ENCODE data around the gene TMEM191C.
"Not testable (repeated sequence)": the region's sequence is repeated elsewhere in the genome, so short reads cannot be mapped to it uniquely, and the experiment has no call there.

The TMEM191C gene

DNA sequence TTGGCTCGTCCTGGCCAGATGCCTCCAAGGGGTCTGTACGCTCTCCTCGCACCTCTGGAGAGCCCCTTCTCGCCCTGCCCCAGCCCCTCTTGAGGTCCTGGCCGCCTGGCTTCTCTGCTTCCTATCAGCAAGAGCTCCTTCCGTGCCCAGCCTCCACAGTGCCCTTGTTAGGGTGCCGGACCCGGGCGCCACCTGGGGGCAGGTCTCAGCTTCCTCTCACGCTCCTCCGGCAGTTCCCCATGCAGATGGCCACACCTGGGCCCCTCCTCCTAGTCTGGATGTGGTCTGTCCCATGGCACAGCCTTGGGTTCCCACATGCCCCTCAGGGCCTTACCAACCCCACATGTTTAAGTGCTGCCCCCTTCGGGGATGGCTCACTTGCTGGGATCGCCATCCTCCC, 6.5 kb downstream of the TMEM191C start:
- not testable (repeated sequence) for DNase-seq

DNA sequence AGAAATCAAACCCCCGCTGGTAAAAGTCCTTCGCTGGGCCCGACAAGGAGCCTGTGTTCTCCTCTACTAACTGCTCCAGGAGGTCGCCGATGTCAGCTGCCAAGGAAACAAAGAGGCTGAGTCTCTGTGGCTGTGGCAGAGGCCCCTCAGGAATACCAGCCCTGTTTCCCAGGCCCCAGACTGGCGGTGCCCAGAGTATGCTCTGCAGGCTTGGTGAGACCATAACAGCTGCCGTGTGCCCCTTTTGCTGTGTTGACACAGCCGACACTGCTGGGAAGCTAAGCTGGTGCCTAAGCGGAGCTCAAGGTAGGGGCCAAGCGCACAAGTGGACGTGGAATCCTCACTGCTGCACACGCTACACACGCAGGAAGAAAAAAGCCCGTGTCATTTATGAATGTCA, 16.9 kb downstream of the TMEM191C start:
- not testable (repeated sequence) for DNase-seq

DNA sequence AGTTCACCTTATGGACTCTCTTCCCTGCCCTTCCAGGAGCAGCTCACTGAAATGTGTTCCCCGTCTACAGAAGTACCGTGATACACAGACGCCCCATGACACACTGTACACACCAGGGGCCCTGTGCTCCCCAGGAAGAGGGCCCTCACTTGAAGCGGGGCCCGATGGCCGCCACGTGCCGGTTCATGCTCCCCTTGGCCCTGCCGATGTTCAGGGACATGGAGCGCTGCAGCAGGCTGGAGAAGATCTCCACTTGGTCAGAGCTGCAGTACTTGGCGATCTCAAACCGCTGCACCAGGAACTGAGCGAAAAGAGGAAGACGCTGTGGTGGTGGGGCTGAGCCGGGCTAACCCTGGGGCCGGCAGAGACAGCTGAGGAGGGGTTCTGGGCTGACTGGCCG, 20.5 kb downstream of the TMEM191C start:
- not testable (repeated sequence) for DNase-seq

DNA sequence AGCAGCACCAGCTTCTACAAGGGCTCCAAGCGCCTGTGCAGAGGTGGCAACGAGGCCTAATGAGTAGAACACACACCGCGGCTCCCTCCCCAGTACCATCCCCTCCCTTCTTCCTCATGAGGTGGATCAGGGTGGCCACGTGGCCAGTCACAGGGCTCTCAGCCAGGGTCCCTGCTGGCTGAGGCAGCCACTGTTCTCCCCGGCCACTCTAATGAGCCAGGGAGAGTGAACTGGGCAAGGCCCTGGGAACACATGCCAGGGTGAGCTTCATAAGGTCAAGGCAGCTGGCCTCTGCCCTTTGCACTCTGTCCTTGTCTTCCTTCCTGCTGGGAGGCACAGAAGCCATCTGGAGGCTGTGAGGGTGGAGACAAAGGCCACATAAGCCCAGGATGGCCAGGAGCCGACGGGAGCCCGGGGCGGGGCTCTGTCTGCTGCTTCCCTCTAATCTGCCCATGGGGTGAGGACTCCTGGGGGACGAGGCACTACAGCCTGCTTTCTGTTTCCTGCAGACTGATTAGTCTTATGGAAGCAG, 22.0 kb downstream of the TMEM191C start:
- not testable (repeated sequence) for DNase-seq

DNA sequence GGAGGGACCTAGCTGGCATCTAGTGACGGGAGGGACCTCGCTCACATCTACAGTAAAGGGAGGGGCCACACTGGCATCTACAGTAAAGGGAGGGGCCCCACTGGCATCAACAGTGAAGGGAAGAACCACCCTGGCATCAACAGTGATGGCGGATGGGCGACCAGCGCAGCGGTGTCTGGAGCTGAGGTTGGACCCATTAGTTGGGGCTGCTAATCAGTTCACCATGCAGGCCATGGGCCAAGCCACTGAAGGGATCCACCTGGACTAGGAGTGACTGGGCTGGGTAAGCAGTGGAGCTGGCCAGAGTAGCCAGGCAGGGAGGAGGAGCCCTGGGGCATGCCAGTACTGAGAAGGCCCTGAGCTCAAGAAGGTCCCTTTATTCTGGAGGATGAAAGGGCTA, 23.4 kb downstream of the TMEM191C start:
- not testable (repeated sequence) for DNase-seq

DNA sequence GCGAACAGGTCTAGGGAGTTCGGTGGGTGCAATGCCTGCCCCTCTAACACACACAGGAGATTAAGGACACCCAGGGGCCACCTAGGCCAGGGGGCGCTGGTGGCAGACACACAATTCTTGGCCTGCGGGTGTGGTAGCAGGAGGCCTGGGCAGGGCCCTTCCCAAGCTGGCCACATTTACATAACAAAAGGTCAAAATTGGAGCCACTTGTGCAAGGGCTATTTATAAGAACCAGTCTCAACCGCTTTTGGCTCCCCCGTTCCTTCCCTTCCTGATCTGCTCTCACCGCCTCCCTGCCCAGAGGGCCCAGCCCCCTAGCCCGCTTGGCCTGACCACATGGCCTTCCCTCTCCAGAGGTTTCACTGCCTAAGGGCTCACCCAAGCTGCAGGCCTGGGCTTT, 25.1 kb downstream of the TMEM191C start:
- not testable (repeated sequence) for DNase-seq

DNA sequence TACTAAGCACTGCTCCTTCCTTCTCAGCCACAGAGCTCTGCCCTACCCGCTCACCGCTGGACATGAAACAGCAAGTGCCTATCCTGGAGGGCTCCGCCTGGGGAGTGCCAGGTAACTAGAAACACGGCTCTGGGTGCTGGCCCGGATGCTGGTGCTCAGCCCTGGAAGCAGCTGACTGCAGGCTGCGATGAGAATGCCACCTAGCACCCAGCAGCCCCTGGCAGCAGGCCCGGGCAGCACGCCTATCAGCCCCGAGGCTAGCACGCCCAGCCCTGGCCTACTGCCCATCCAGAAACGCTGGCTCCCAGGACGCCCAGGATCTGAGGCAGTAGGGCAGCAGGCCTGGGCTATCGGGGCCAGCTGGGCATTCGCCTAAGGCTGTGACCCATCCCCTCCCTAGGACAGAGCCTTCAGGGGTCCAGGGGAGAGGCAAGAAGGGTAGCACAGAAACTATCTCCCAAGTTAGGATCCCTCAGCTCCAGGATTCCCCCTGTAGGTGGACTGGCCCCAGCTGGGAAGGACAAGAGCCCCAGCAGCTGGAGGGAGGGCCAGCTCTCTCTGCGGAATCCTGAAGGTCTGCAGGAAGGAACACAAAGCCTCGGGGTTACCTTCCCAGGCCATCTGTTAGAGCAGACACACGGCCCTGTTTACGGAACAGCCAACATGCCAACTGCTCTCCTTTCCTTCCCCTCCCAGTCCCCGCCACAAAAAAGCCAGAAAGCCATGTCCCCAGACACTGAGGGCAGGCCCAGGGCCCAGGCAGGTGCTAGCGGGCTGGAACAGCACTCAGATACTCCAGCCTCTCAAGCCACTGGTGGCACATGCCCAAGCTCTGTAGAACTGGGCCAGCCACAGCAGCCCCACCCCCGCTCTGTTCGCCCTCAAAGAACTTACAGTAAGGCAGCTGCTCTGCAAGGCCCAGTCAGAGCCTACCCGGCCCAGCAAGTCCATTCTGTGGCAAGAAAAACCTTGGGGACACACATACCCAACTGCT, 26.9 kb downstream of the TMEM191C start:
- DNase-seq: not testable (repeated sequence)

DNA sequence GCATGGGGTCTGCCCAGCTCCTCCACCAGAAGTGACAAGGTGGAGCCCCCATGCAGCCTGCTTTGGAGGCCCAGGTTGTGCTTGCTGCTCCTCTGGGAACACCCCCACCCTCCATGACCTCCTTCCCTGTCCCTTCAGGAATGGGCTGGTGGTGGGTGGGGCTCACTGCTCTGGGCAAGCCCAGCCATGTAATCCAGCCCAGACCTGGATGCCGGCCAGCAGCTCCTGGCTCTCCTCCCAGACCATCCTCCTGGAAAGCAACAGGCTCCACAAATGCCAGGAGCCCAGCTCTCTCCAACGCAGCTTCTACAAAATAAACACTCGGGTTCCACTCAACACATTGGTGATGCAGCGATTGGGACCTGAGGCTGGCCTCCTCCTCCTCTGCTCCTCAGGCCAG, 30.8 kb downstream of the TMEM191C start:
- DNase-seq: not testable (repeated sequence)

DNA sequence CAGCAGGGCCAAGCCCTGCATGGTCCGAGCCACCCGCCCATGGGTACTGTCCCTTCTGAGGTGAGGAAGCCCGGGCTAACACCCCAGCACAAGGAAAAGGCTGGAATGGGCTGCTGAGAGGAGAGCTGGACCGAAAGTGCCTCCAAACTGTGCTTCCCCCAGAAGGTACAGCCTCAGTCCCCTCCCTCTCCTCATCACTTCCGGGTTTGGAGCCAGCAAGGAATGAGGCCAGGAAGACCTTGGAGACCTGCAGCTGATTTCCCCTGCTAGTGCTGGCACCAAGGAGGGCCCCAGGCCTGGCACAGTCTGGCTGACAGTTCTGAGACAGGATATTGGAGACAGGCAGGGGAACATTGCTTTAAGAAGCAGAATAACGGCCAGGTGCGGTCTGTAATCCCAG, 31.3 kb downstream of the TMEM191C start:
- not testable (repeated sequence) for DNase-seq

DNA sequence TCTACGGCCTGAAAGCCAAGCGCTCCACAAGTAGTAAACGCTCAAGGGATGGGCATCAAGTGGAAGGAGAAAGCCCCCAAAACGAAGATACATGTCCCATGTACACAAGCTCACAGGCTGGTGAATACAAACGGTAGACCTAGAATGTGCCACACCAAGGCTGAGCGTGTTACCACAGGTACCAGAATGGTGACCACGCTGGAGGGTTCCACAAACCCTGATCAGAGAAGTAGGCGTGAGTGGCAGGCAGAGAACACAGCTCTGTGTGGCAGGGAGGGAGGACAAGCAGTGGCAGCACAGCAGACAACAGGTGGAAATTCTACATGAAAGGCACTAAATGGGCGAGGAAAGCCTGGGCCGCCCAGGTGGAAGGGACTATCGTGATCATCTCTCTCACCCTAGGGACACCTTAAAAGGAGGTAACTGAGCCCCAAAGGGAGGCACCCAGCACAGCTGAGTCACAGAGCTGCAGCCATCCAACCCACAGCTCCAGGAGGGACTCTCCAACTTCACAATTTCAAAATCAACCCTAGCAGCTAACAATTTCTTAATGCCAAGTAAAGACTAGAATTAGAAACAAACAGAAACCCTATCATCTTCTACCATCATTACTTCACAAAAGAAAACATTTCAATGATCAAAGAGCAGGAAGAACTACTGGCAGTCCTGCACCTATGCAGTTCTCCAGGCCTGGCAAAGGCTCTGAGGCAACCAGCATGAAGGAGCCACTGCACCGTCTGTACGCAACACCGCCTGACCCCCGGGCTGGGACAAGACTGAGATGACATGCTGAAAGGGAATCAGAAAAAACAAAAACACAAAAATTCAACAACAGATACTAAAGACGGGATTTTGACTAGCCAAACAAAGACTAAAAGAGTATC, 32.7 kb downstream of the TMEM191C start:
- DNase-seq: not testable (repeated sequence)

DNA sequence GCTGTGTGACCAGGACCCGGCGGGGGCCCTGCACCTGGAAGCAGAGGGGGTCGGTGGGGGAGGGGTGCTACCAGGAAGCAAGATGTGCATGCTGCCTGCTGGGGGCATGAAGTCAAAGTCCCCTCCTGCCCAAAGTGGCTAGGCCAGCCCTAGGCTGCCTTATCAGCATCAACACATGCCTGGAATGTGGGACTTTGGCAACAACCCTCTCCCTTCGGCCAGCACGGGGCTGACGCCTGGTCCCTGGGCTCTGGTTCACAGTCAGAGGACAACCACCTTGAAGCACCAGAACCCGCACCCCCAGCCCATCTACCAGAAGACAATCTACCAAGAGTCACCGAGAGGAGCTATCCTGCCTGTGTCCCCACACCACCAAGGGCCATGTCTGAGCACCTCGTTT, 43.2 kb downstream of the TMEM191C start:
- DNase-seq: not testable (repeated sequence)

DNA sequence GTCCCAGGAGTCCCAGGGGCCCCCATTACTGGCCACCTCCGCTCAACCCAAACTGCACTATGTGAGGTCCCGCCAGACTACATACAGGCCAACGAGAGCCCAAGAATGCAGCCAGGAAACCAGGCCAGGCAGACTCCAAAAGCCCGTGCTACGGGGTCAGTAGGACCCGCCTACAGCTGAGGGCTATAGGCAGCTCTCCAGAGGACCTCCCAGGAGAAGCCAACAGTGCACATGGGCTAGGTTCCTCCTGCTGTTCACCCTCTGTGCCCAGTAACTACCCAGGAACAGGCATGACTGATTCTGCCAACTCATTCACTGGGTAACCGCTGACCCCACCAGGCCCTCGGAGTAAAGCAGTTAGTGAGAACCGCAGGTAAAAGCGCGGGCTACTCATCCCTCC, 44.8 kb downstream of the TMEM191C start:
- not testable (repeated sequence) for DNase-seq

DNA sequence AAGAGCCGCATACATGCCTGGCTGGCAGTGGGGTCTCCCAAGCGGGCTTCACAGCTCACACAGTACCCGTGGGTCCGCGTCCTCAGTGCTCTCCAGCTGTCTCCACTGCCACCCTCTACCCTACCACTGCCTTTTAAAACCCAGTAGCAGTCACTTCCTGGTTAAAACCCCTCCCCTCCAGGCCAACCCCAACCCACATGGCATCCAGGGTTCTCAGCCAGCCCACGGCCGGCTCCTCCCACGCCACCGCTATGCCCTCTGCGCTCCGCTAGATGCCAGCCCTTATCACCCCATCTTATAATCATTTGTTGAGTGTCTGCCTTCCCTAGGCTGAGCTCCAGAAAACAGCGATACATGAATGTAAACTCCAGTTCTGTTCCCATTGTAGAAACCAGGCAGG, 46.9 kb downstream of the TMEM191C start:
- DNase-seq: not testable (repeated sequence)

DNA sequence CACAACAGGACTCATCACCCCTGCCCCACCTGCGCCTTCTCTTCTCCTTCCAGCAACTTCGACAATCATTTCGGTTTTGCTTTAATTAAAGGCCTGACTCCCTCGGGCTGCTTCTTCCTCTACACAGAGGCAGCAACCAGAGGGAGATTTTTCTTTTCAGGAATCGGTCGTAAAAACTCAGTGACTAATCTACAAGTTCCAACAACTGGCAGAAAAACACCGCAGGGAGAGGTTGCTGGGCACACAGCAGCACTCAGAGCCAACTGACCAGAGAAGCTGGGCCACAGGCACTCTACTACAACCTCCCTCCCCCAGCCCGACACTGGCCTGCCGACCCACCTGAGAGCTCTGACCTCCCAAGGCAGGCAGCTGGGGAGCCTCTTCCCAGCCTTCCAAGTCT, 48.0 kb downstream of the TMEM191C start:
- not testable (repeated sequence) for DNase-seq

DNA sequence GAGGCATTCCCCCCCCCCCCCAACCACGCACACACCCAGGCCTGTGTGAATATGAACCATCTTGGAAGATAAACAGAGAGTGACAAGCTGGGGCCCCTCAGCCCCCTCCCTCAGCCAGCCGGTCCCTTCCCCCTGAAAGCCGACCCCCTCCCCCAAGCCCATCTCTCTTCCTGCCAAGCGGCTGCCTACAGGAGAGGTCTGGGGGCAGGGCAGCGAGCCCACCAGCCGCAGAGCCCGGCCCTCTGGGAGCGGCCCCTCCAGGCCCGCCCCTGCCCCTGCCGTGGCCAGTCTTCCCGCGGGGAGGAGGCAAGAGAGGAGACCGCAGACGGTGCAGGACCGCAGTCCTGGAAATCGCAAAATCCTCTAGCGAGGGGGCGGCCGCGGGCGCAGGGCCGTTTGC, 49.3 kb downstream of the TMEM191C start:
- DNase-seq: not testable (repeated sequence)

DNA sequence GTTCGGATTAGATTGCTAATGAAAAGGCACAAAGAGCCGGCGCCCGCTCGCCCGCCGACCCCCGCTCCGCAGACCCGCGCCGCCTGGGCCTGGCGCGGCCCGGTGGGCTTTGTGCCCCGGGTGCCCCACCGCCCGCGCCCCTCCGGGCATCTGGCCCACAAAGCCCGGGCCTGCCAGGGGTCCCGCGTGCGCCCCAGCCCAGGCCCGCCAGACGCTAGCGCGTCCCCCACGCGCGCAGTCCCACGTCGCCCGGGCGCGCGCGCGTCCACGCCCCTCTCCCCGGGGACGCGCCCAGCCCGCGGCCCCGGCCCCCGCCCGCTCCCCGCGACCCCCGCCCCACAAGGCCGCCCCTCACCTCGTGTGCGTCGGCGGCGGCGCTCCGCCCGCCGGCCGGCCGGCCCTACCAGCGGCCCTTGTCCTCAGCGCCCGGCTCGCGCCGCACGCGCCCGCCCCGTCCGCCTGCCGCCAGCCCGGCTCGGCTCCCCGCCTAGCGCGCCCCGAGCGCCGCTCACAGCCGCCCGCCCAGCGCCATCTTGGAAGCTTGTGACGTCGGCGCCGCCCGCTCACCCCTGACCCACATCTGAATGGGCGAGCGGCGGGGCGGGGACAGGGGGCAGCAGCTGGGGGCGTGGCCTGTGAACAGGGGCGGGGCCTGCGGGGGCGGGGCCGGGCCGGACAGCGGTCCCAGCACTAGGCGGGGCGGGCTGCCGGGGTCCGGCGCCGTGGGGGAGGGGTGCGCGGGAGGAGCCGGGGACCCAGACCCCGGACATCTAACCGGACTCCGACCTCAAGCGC, 50.0 kb downstream of the TMEM191C start:
- not testable (repeated sequence) for DNase-seq
